Thoracic aorta (tissue), 2 donors: ENCODE measurements around the gene C3orf85. TPM values are rescaled to one million over a fixed set of nuclear protein-coding genes. Genes with fewer than 3 reads are reported as not detected.

Experiments
- ATAC-seq: fragments of 150-250 bp; one replicate; pipeline ENCODE4 v1.8.0; 2017; ENCODE audit warnings: low read depth; ENCODE audit not compliant: insufficient number of reproducible peaks, low FRiP score
- DNase-seq: peaks from one replicate; pipeline ENCODE4 v3.0.0-alpha.2; 2020; ENCODE audit warnings: low spot score
- H3K27ac ChIP-seq, 2 donors: fragments of 200-600 bp; sonication (generic); 1 replicate in 1 of 2; 2 replicates in 1 of 2; pipeline ENCODE4 v1.5.1; 2016; ENCODE audit warnings: mild to moderate bottlenecking in 2 of 2, moderate library complexity in 2 of 2
- H3K27me3 ChIP-seq: fragments of 200-600 bp; sonication (generic); replicated peaks from 2 replicates; pipeline ENCODE4 v1.6.0; 2016; ENCODE audit warnings: mild to moderate bottlenecking; ENCODE audit not compliant: insufficient read depth
- H3K36me3 ChIP-seq: fragments of 200-600 bp; sonication (generic); one replicate; pipeline ENCODE4 v1.5.1; 2016
- H3K4me1 ChIP-seq, 2 donors: fragments of 200-600 bp; sonication (generic); 1 replicate in 1 of 2; 2 replicates in 1 of 2; pipeline versions ENCODE4 v1.5.1 to v1.6.0; 2016; ENCODE audit warnings: low read depth in 2 of 2, mild to moderate bottlenecking in 1 of 2; ENCODE audit not compliant: control insufficient read depth in 1 of 2
- H3K4me3 ChIP-seq: fragments of 200-600 bp; sonication (generic); 2 replicates; pipeline ENCODE4 v1.5.1; 2016; ENCODE audit warnings: mild to moderate bottlenecking
- H3K9me3 ChIP-seq: fragments of 200-600 bp; sonication (generic); 2 replicates; pipeline ENCODE4 v1.5.1; 2016
- total RNA-seq, 2 donors: library from RNA; depleted of rRNA; stranded (reverse); fragments of >200 nt; gene quantifications; one replicate each; pipeline versions ENCODE4 v1.1.0 to v1.2.3, GENCODE V29; 2016
- TF ChIP-seq, protein P1 (sequence below): fragments of 200-600 bp; sonication (generic); IDR thresholded peaks from one replicate; pipeline ENCODE4 v1.5.1; 2019; ENCODE audit warnings: antibody characterized with exemption

Gene C3orf85
- total RNA-seq, 2 donors from 2014 or later, result not detected

DNA sequence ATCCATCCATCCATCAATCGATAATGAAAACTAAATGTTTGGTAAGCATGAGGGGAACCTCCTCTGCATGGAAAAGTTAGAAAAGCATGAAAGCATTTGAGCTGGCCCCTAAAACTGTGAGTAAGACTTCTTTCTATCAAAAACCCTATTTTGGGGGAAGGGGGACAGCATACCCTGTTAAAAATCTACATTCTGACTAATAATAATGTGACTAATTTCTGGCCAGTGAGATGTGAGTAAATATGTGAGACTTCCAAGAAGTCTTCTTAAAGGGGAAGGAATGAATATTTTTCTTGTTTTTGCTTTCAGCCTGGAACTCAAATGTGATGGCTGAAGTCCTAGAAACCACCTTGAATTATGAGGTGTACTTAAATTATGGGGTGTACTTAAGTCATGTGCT lies 54.9 kb downstream of the C3orf85 start:
- H3K9me3 ChIP-seq, result no peaks in the 10 kb centered on the region
- no peak overlapping the region for H3K27ac ChIP-seq
- H3K4me3 ChIP-seq, result no peak overlapping the region
- H3K4me1 ChIP-seq, result no peaks in the 10 kb centered on the region
- DNase-seq (no peak), ATAC-seq (no peak)
- TF ChIP-seq, protein P1, sequence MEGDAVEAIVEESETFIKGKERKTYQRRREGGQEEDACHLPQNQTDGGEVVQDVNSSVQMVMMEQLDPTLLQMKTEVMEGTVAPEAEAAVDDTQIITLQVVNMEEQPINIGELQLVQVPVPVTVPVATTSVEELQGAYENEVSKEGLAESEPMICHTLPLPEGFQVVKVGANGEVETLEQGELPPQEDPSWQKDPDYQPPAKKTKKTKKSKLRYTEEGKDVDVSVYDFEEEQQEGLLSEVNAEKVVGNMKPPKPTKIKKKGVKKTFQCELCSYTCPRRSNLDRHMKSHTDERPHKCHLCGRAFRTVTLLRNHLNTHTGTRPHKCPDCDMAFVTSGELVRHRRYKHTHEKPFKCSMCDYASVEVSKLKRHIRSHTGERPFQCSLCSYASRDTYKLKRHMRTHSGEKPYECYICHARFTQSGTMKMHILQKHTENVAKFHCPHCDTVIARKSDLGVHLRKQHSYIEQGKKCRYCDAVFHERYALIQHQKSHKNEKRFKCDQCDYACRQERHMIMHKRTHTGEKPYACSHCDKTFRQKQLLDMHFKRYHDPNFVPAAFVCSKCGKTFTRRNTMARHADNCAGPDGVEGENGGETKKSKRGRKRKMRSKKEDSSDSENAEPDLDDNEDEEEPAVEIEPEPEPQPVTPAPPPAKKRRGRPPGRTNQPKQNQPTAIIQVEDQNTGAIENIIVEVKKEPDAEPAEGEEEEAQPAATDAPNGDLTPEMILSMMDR, result no peak
- no peaks in the 10 kb centered on the region for H3K36me3 ChIP-seq
- no peaks in the 10 kb centered on the region for H3K27me3 ChIP-seq

- H3K27ac ChIP-seq, result no peak overlapping the region
- TF ChIP-seq, protein P1, result no peak
- H3K36me3 ChIP-seq, result no peaks in the 10 kb centered on the region
- no peaks in the 10 kb centered on the region for H3K4me1 ChIP-seq
- no peak overlapping the region for H3K4me3 ChIP-seq
- ATAC-seq, result no peak
- H3K9me3 ChIP-seq, result no peaks in the 10 kb centered on the region
- H3K27me3 ChIP-seq, result no peaks in the 10 kb centered on the region
- DNase-seq, result no peak
Measured at GRCh38 chr3:109195815-109196214, 59.3 kb downstream of the C3orf85 start.

Other genes starting within 250 kb of the C3orf85 start
- gene GUCA1C, start 182.8 kb upstream of the C3orf85 start, total RNA-seq, result not detected
- gene MORC1, start 18.6 kb upstream of the C3orf85 start, total RNA-seq, result not detected
- gene DPPA2, start 179.8 kb downstream of the C3orf85 start, total RNA-seq, result not detected
- gene DPPA4, start 200.8 kb downstream of the C3orf85 start, total RNA-seq, result not detected